Upper lobe of right lung (tissue), 1 donor: ENCODE measurements around the gene C2CD2. TPM values are rescaled to one million over a fixed set of nuclear protein-coding genes. Genes with fewer than 3 reads are reported as not detected.

ENCODE experiments used
- ATAC-seq: fragments of 200-7000 bp; cut with Tn5 transposase; one replicate; pipeline ENCODE4 v1.9.1; 2020; ENCODE audit warnings: mild to moderate bottlenecking, moderate library complexity
- DNase-seq: peaks from one replicate; pipeline ENCODE4 v3.0.0-alpha.2; 2020
- H3K27ac ChIP-seq: fragments of 200-600 bp; one replicate; pipeline ENCODE4 v1.8.0; 2022
- H3K27me3 ChIP-seq: fragments of 200-600 bp; one replicate; pipeline ENCODE4 v1.8.0; 2022; ENCODE audit warnings: mild to moderate bottlenecking
- H3K36me3 ChIP-seq: fragments of 200-600 bp; one replicate; pipeline ENCODE4 v1.8.0; 2022
- H3K4me1 ChIP-seq: fragments of 200-600 bp; one replicate; pipeline ENCODE4 v1.8.0; 2022
- H3K4me3 ChIP-seq: fragments of 200-600 bp; one replicate; pipeline ENCODE4 v1.8.0; 2022; ENCODE audit warnings: mild to moderate bottlenecking
- H3K9me3 ChIP-seq: fragments of 200-600 bp; one replicate; pipeline ENCODE4 v1.8.0; 2022
- intact Hi-C: fragments of 100-400 bp; cut with DNase I; formaldehyde crosslinking; loops from one replicate; pipeline ENCODE4 v1.11.0; 2022
- total RNA-seq: library from RNA; stranded (reverse); fragmentation: NEBNext Ultra II Directional; extraction: Animal tissue kit (Norgen Biotek cat#: 25700); gene quantifications from one replicate; pipeline ENCODE4 v1.2.1, GENCODE V29; 2021
- TF ChIP-seq, protein P1 (sequence below): fragments of 200-600 bp; IDR thresholded peaks from one replicate; pipeline ENCODE4 v1.8.0; 2022; ENCODE audit warnings: antibody characterized with exemption
- donor health status: DM: no; HTN: yes; CAD: no; lungs with severe emphysema.

C2CD2 gene
- total RNA-seq, 1 donor from 2014 or later: 26.4 TPM

DNA sequence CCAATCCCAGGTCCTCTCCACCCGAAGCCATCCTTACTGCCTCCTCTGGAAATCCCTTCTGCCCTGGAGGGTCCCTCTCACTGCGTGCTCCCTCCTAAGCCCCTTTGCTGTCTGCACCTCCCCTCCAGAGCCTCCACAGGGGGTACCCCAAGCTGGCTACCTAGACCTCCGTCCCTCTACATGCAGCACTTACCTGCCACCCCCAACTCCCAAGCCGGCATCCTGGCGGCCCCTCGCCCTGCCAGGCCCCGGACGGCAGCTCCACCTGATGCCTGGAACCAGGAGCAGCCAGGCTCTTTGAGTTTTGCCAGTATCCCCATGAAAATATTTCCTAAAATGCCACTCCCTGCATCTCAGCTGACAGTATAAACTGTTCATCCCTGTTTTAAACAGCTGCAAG is 78.7 kb downstream of the C2CD2 start:
- TF ChIP-seq, protein P1, sequence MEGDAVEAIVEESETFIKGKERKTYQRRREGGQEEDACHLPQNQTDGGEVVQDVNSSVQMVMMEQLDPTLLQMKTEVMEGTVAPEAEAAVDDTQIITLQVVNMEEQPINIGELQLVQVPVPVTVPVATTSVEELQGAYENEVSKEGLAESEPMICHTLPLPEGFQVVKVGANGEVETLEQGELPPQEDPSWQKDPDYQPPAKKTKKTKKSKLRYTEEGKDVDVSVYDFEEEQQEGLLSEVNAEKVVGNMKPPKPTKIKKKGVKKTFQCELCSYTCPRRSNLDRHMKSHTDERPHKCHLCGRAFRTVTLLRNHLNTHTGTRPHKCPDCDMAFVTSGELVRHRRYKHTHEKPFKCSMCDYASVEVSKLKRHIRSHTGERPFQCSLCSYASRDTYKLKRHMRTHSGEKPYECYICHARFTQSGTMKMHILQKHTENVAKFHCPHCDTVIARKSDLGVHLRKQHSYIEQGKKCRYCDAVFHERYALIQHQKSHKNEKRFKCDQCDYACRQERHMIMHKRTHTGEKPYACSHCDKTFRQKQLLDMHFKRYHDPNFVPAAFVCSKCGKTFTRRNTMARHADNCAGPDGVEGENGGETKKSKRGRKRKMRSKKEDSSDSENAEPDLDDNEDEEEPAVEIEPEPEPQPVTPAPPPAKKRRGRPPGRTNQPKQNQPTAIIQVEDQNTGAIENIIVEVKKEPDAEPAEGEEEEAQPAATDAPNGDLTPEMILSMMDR: no peak
- Histone ChIP-seq H3K9me3 (no peaks in the 10 kb centered on the region), H3K27me3 (no peaks in the 10 kb centered on the region), H3K4me1 (peaks cover 11% of the 10 kb centered on the region), H3K36me3 (no peaks in the 10 kb centered on the region), H3K4me3 (no peak overlapping the region), H3K27ac (no peak overlapping the region)
- intact Hi-C loops: no loop called here
- ATAC-seq: no peak
- no peak for DNase-seq

DNA sequence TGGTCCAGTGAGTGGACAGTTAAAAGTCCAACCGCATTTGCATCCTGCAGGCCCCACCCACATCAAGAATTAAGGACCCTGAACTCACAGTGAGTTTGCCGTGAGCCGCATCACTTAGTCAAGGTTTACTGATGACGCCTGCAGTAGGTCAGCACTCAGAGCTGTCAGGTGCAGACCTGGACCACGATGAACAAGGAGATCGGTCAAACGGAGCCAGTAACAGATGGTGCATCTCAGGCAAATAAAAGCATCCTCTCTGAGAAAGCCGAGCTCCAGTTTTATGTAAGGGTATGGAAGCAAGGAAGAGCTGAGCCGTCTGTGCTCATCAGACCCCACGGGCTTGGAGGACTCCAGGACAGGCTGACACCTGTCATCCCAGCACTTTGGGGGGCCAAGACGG is 79.2 kb downstream of the C2CD2 start:
- intact Hi-C loops: no loop called here
- H3K27me3 ChIP-seq: no peaks in the 10 kb centered on the region
- TF ChIP-seq, protein P1: no peak
- no peaks in the 10 kb centered on the region for H3K9me3 ChIP-seq
- no peak overlapping the region for H3K27ac ChIP-seq
- H3K4me1 ChIP-seq: peaks cover 7% of the 10 kb centered on the region
- no peak for ATAC-seq
- no peak overlapping the region for H3K4me3 ChIP-seq
- DNase-seq: no peak
- no peaks in the 10 kb centered on the region for H3K36me3 ChIP-seq

DNA sequence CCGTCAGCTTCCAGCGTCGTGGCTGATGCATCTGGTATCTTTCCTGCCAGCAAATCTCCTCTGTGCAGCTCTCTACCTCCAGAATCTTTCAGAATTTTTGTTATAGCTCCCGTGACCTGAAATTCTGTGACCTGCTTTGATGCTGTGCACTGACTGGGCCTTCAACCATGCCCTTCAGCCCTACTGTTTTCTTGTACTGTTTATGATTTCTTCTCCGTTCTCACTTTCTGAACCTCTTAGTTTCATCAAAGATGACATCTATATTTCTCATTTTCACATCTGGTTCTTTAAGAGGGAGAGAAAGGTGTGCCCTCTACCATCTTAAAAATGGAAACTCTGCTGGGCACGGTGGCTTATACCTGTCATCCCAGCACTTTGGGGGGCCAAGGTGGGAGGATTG is 80.4 kb downstream of the C2CD2 start:
- Histone ChIP-seq H3K27me3 (no peaks in the 10 kb centered on the region), H3K4me1 (peaks cover 7% of the 10 kb centered on the region), H3K36me3 (no peaks in the 10 kb centered on the region), H3K9me3 (no peaks in the 10 kb centered on the region), H3K27ac (no peak overlapping the region), H3K4me3 (no peak overlapping the region)
- intact Hi-C loops: no loop called here
- ATAC-seq: no peak
- DNase-seq: no peak
- TF ChIP-seq, protein P1: no peak

DNA sequence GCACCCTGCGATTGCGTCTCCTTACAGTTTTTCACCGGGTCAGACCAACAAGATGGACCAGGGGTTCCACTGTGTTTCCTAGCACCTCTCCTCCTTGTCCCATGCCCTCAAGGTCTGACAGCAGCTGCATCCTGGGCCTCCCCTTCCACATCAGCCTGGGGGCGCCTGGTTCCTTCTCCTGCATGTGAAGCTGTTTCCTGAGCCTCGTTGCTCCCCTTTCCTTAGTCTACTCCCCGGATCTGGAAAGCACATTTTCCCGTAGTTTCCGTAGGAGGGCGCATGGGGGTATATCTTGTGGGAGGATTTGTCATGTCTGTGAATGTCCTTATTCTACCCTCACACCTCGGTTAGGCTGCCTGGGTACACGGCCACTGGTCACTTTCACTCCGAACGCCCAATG is 80.8 kb downstream of the C2CD2 start:
- Histone ChIP-seq H3K36me3 (no peaks in the 10 kb centered on the region), H3K9me3 (no peaks in the 10 kb centered on the region), H3K27me3 (no peaks in the 10 kb centered on the region), H3K4me1 (peaks cover 6% of the 10 kb centered on the region), H3K4me3 (no peak overlapping the region), H3K27ac (no peak overlapping the region)
- TF ChIP-seq, protein P1: no peak
- DNase-seq: no peak
- intact Hi-C loops: no loop called here
- ATAC-seq: no peak

DNA sequence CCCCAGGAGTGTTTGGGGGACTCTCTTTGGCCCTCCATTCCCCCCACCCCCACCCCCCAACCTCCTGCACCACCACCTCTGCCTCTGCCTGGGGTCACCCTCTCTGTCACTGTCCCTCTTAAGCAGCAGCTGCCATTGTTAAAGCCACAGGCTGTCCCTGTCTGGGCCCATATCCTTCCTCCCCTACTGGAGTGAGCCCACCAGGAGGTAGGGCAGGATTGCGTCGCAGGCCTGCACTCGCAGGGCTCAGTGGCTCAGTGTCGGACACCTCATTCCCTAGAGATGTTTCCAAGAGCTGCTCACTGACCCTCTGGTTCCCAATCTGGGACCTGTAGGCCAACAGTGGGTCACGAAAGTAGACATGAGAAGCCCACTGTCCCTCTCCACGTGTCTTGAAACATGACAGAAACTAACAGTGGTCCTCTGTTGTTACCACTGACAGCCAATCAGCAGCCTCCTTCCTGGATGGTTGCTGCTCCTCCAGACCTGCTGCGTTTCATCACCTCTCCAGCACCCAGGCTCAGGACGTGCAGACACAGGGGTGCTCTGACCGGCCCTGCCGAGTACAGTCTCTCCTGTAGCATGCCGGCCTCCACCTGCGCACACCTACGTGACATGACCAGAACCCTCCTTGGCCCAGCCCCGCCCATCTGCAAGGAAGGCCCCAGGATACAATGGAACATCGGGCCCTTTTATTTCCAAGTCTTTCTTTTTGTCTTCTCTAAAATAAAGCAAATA is 82.4 kb downstream of the C2CD2 start:
- H3K9me3 ChIP-seq: no peaks in the 10 kb centered on the region
- H3K36me3 ChIP-seq: no peaks in the 10 kb centered on the region
- H3K4me1 ChIP-seq: no peaks in the 10 kb centered on the region
- intact Hi-C loops: no loop called here
- H3K27ac ChIP-seq: no peak overlapping the region
- DNase-seq: no peak
- no peaks in the 10 kb centered on the region for H3K27me3 ChIP-seq
- TF ChIP-seq, protein P1: no peak
- no peak overlapping the region for H3K4me3 ChIP-seq
- no peak for ATAC-seq

DNA sequence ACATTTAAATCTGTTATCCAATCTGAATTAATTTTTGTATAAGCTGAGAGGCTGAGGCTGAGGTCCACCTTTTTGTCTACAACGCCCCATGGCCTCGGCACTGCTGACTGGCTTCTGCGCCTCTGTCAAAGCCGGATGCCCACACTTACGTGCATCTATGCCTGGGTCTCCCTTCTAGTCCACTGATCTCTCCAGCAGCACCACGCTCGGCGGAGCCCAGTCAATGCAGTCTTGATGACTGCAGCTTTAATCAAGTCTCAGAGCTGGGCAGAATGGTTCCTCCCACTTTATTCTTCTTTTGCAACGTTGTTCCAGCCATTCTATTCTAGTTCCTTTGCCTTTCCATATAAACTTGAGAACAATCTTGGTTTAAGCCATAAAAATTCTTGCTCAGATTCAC is 84.0 kb downstream of the C2CD2 start:
- Histone ChIP-seq H3K27ac (no peak overlapping the region), H3K4me3 (no peak overlapping the region), H3K4me1 (no peaks in the 10 kb centered on the region), H3K9me3 (no peaks in the 10 kb centered on the region), H3K27me3 (no peaks in the 10 kb centered on the region), H3K36me3 (no peaks in the 10 kb centered on the region)
- ATAC-seq (no peak), DNase-seq (no peak)
- intact Hi-C loops: no loop called here
- TF ChIP-seq, protein P1: no peak
